ENCODE data around the gene ZNF384.

Gene ZNF384

GRCh38 chr12:6643569-6644256, 45.5 kb downstream of the ZNF384 start:
- H4K8ac ChIP-seq (ENCODE audit: low read length) = no peak overlapping the region
- peak overlapping the region in 1 of 2 experiments; percentile 12 for H3K4me3 ChIP-seq (ENCODE audit: insufficient read depth in 1 of 2, low read depth in 1 of 2, low read length in 2 of 2)
- no peak overlapping the region for H3K4ac ChIP-seq (ENCODE audit: low read depth in 1 of 2, low read length in 2 of 2)
- no peak overlapping the region for H3K23ac ChIP-seq (ENCODE audit: low read length in 2 of 2)
- H2BK12ac ChIP-seq (ENCODE audit: low read length in 2 of 2) = no peak overlapping the region
- 83% methylated on average over 5 of the region's 6 CpGs for WGBS
- peaks cover 9 to 32% of the 10 kb centered on the region in 2 experiments for H3K27me3 ChIP-seq (ENCODE audit: control insufficient read depth in 1 of 2, insufficient read depth in 1 of 2, low read length in 2 of 2)
- H3K18ac ChIP-seq (ENCODE audit: low read depth in 1 of 2, low read length in 2 of 2) = no peak overlapping the region
- no peak overlapping the region for H3K14ac ChIP-seq (ENCODE audit: low read length in 2 of 2)
- no peak overlapping the region for H2BK120ac ChIP-seq (ENCODE audit: low read depth, low read length)
- no peak overlapping the region for H2AK5ac ChIP-seq (ENCODE audit: low read length, severe bottlenecking)
- H2AFZ ChIP-seq (ENCODE audit: low read depth, low read length) = no peak overlapping the region
- H3K9ac ChIP-seq (ENCODE audit: low read length) = no peak overlapping the region
- H3K36me3 ChIP-seq (ENCODE audit: control insufficient read depth in 1 of 2, insufficient read depth in 2 of 2, low read depth in 1 of 2, low read length in 2 of 2) = peaks cover 8 to 27% of the 10 kb centered on the region in 2 experiments
- H3K79me1 ChIP-seq (replicated peaks; ENCODE audit: low read length, poor library complexity, severe bottlenecking) = no peaks in the 10 kb centered on the region
- H4K91ac ChIP-seq (ENCODE audit: low read length) = no peak overlapping the region
- H3K9me3 ChIP-seq (ENCODE audit: control insufficient read depth, low read length) = peaks cover 40% of the 10 kb centered on the region
- no peak overlapping the region for H3K4me2 ChIP-seq (ENCODE audit: low read length, poor library complexity, severe bottlenecking)
- no peaks in the 10 kb centered on the region for H3K4me1 ChIP-seq (ENCODE audit: control insufficient read depth, insufficient read depth, low read depth, low read length)
- no peak overlapping the region for H3K27ac ChIP-seq (ENCODE audit: low read length, poor library complexity, severe bottlenecking)
- H2BK5ac ChIP-seq (ENCODE audit: low read depth, low read length, poor library complexity, severe bottlenecking) = no peak overlapping the region
- DNase-seq = no peak
- H2BK15ac ChIP-seq (ENCODE audit: low read depth, poor library complexity, severe bottlenecking) = no peak overlapping the region

GRCh38 chr12:6641131-6641530, 48.0 kb downstream of the ZNF384 start:
- peaks cover 9 to 39% of the 10 kb centered on the region in 2 experiments for H3K27me3 ChIP-seq (ENCODE audit: control insufficient read depth in 1 of 2, insufficient read depth in 1 of 2, low read length in 2 of 2)
- H3K36me3 ChIP-seq (ENCODE audit: control insufficient read depth in 1 of 2, insufficient read depth in 2 of 2, low read depth in 1 of 2, low read length in 2 of 2) = peaks cover 0 to 3% of the 10 kb centered on the region in 2 experiments
- H2BK120ac ChIP-seq (ENCODE audit: low read depth, low read length) = no peak overlapping the region
- H3K27ac ChIP-seq (ENCODE audit: low read length, poor library complexity, severe bottlenecking) = no peak overlapping the region
- H3K9me3 ChIP-seq (ENCODE audit: control insufficient read depth, low read length) = peaks cover 40% of the 10 kb centered on the region
- no peak overlapping the region for H2BK5ac ChIP-seq (ENCODE audit: low read depth, low read length, poor library complexity, severe bottlenecking)
- H4K91ac ChIP-seq (ENCODE audit: low read length) = no peak overlapping the region
- no peak overlapping the region for H3K4me2 ChIP-seq (ENCODE audit: low read length, poor library complexity, severe bottlenecking)
- H3K4ac ChIP-seq (ENCODE audit: low read depth in 1 of 2, low read length in 2 of 2) = no peak overlapping the region
- no peak overlapping the region for H3K18ac ChIP-seq (ENCODE audit: low read depth in 1 of 2, low read length in 2 of 2)
- H2AK5ac ChIP-seq (ENCODE audit: low read length, severe bottlenecking) = no peak overlapping the region
- no peak overlapping the region for H3K9ac ChIP-seq (ENCODE audit: low read length)
- H3K4me1 ChIP-seq (ENCODE audit: control insufficient read depth, insufficient read depth, low read depth, low read length) = peaks cover 3% of the 10 kb centered on the region
- no peak overlapping the region for H3K23ac ChIP-seq (ENCODE audit: low read length in 2 of 2)
- H3K4me3 ChIP-seq (ENCODE audit: insufficient read depth in 1 of 2, low read depth in 1 of 2, low read length in 2 of 2) = no peak overlapping the region
- WGBS = 60% methylated on average over 4 of the region's 4 CpGs
- no peak overlapping the region for H4K8ac ChIP-seq (ENCODE audit: low read length)
- H2AFZ ChIP-seq (ENCODE audit: low read depth, low read length) = no peak overlapping the region
- H3K14ac ChIP-seq (ENCODE audit: low read length in 2 of 2) = no peak overlapping the region
- H2BK12ac ChIP-seq (ENCODE audit: low read length in 2 of 2) = no peak overlapping the region
- DNase-seq = no peak
- no peak overlapping the region for H2BK15ac ChIP-seq (ENCODE audit: low read depth, poor library complexity, severe bottlenecking)
- H3K79me1 ChIP-seq (replicated peaks; ENCODE audit: low read length, poor library complexity, severe bottlenecking) = no peaks in the 10 kb centered on the region

GRCh38 chr12:6640497-6640896, 48.7 kb downstream of the ZNF384 start:
- Histone ChIP-seq H3K4me3 (ENCODE audit: insufficient read depth in 1 of 2, low read depth in 1 of 2, low read length in 2 of 2) (no peak overlapping the region), H3K9me3 (ENCODE audit: control insufficient read depth, low read length) (peaks cover 40% of the 10 kb centered on the region), H2AK5ac (ENCODE audit: low read length, severe bottlenecking) (no peak overlapping the region), H3K4me2 (ENCODE audit: low read length, poor library complexity, severe bottlenecking) (no peak overlapping the region), H3K18ac (ENCODE audit: low read depth in 1 of 2, low read length in 2 of 2) (no peak overlapping the region), H3K36me3 (ENCODE audit: control insufficient read depth in 1 of 2, insufficient read depth in 2 of 2, low read depth in 1 of 2, low read length in 2 of 2) (peaks cover 0 to 3% of the 10 kb centered on the region in 2 experiments), H2BK5ac (ENCODE audit: low read depth, low read length, poor library complexity, severe bottlenecking) (no peak overlapping the region), H2BK15ac (ENCODE audit: low read depth, poor library complexity, severe bottlenecking) (no peak overlapping the region), H3K9ac (ENCODE audit: low read length) (no peak overlapping the region), H2BK12ac (ENCODE audit: low read length in 2 of 2) (no peak overlapping the region), H3K27ac (ENCODE audit: low read length, poor library complexity, severe bottlenecking) (no peak overlapping the region), H3K23ac (ENCODE audit: low read length in 2 of 2) (no peak overlapping the region), H4K91ac (ENCODE audit: low read length) (no peak overlapping the region), H3K79me1 (replicated peaks; ENCODE audit: low read length, poor library complexity, severe bottlenecking) (no peaks in the 10 kb centered on the region), H3K4me1 (ENCODE audit: control insufficient read depth, insufficient read depth, low read depth, low read length) (peaks cover 8% of the 10 kb centered on the region), H2BK120ac (ENCODE audit: low read depth, low read length) (no peak overlapping the region), H4K8ac (ENCODE audit: low read length) (no peak overlapping the region), H3K4ac (ENCODE audit: low read depth in 1 of 2, low read length in 2 of 2) (no peak overlapping the region), H3K27me3 (ENCODE audit: control insufficient read depth in 1 of 2, insufficient read depth in 1 of 2, low read length in 2 of 2) (peaks cover 9 to 41% of the 10 kb centered on the region in 2 experiments), H2AFZ (ENCODE audit: low read depth, low read length) (no peak overlapping the region), H3K14ac (ENCODE audit: low read length in 2 of 2) (no peak overlapping the region)
- 73% methylated on average over 4 of the region's 4 CpGs for WGBS
- no peak for DNase-seq

GRCh38 chr12:6639151-6639801, 49.9 kb downstream of the ZNF384 start:
- DNase-seq = no peak
- Histone ChIP-seq H3K9ac (ENCODE audit: low read length) (no peak overlapping the region), H4K91ac (ENCODE audit: low read length) (no peak overlapping the region), H3K27ac (ENCODE audit: low read length, poor library complexity, severe bottlenecking) (no peak overlapping the region), H2BK12ac (ENCODE audit: low read length in 2 of 2) (no peak overlapping the region), H2AFZ (ENCODE audit: low read depth, low read length) (no peak overlapping the region), H3K9me3 (ENCODE audit: control insufficient read depth, low read length) (peaks cover 29% of the 10 kb centered on the region), H3K27me3 (ENCODE audit: control insufficient read depth in 1 of 2, insufficient read depth in 1 of 2, low read length in 2 of 2) (peaks cover 9 to 47% of the 10 kb centered on the region in 2 experiments), H3K4me3 (ENCODE audit: insufficient read depth in 1 of 2, low read depth in 1 of 2, low read length in 2 of 2) (no peak overlapping the region), H2BK5ac (ENCODE audit: low read depth, low read length, poor library complexity, severe bottlenecking) (no peak overlapping the region), H2BK15ac (ENCODE audit: low read depth, poor library complexity, severe bottlenecking) (no peak overlapping the region), H3K79me1 (replicated peaks; ENCODE audit: low read length, poor library complexity, severe bottlenecking) (no peaks in the 10 kb centered on the region), H4K8ac (ENCODE audit: low read length) (no peak overlapping the region), H3K4ac (ENCODE audit: low read depth in 1 of 2, low read length in 2 of 2) (no peak overlapping the region), H3K36me3 (ENCODE audit: control insufficient read depth in 1 of 2, insufficient read depth in 2 of 2, low read depth in 1 of 2, low read length in 2 of 2) (peaks cover 0 to 2% of the 10 kb centered on the region in 2 experiments), H3K23ac (ENCODE audit: low read length in 2 of 2) (no peak overlapping the region), H3K4me2 (ENCODE audit: low read length, poor library complexity, severe bottlenecking) (no peak overlapping the region), H3K4me1 (ENCODE audit: control insufficient read depth, insufficient read depth, low read depth, low read length) (peaks cover 10% of the 10 kb centered on the region), H2AK5ac (ENCODE audit: low read length, severe bottlenecking) (no peak overlapping the region), H3K18ac (ENCODE audit: low read depth in 1 of 2, low read length in 2 of 2) (no peak overlapping the region), H2BK120ac (ENCODE audit: low read depth, low read length) (no peak overlapping the region), H3K14ac (ENCODE audit: low read length in 2 of 2) (no peak overlapping the region)
- 83% methylated on average over 10 of the region's 11 CpGs for WGBS

All from mesenchymal stem cell (in vitro differentiated cells and primary cell).